Measurements from ENCODE around the gene BPIFB6.

Gene BPIFB6

GRCh38 chr20:33002087-33002808 is 29.2 kb upstream of the BPIFB6 start:
- DNase-seq = no peak

GRCh38 chr20:33004141-33004751 is 27.2 kb upstream of the BPIFB6 start, which contains the start of gene SUN5:
Gene SUN5, minus strand, starts transcription at chr20:33004433. Its CDS starts 93 bp downstream, at chr20:33004340.
- DNase-seq = no peak

GRCh38 chr20:33005132-33005566 is 26.3 kb upstream of the BPIFB6 start:
- no peak for DNase-seq

GRCh38 chr20:33005908-33006775 is 25.3 kb upstream of the BPIFB6 start:
- no peak for DNase-seq

GRCh38 chr20:33006776-33007375 is 24.6 kb upstream of the BPIFB6 start:
- DNase-seq = no peak

- no peak for DNase-seq
Observed at GRCh38 chr20:33007376-33008335, 23.8 kb upstream of the BPIFB6 start, which contains the start of gene BPIFB2. Gene BPIFB2, plus strand, starts transcription at chr20:33007704. Its CDS starts 871 bp downstream, at chr20:33008575.

GRCh38 chr20:33008336-33009213 is 22.9 kb upstream of the BPIFB6 start:
- no peak for DNase-seq

GRCh38 chr20:33009214-33010132 is 22.0 kb upstream of the BPIFB6 start:
- DNase-seq = no peak

GRCh38 chr20:33010133-33010504 is 21.3 kb upstream of the BPIFB6 start:
- no peak for DNase-seq

GRCh38 chr20:33010674-33011449 is 20.6 kb upstream of the BPIFB6 start:
- no peak for DNase-seq

- DNase-seq = no peak
Observed at GRCh38 chr20:33012327-33013189, 18.9 kb upstream of the BPIFB6 start.

- DNase-seq = no peak
Observed at GRCh38 chr20:33013701-33014326, 17.6 kb upstream of the BPIFB6 start.

- DNase-seq = no peak
Observed at GRCh38 chr20:33014336-33015113, 16.9 kb upstream of the BPIFB6 start.

GRCh38 chr20:33015114-33015484 is 16.3 kb upstream of the BPIFB6 start:
- DNase-seq = no peak

- DNase-seq = no peak
Observed at GRCh38 chr20:33015700-33016580, 15.5 kb upstream of the BPIFB6 start.

All from NCI-H1694 (cell line).